Ovary (tissue), 3 donors: ENCODE results near the gene TP53BP2.

Experiments used
- POLR2A ChIP-seq: fragments of 450-650 bp; IDR thresholded peaks from one replicate; pipeline ENCODE4 v1.6.1; 2017; ENCODE audit warnings: antibody characterized with exemption, mild to moderate bottlenecking, moderate library complexity
- TF ChIP-seq, protein P1 (sequence below), 3 donors: fragments of 450-650 bp in 2 of 3; fragments of 200-600 bp in 1 of 3; IDR thresholded peaks; one replicate each; pipeline versions ENCODE4 v1.5.1 to v1.8.0; 2016 to 2022; ENCODE audit warnings: antibody characterized with exemption in 3 of 3, mild to moderate bottlenecking in 1 of 3
- donor health status: DM: no; HTN: no; CAD: no.

DNA sequence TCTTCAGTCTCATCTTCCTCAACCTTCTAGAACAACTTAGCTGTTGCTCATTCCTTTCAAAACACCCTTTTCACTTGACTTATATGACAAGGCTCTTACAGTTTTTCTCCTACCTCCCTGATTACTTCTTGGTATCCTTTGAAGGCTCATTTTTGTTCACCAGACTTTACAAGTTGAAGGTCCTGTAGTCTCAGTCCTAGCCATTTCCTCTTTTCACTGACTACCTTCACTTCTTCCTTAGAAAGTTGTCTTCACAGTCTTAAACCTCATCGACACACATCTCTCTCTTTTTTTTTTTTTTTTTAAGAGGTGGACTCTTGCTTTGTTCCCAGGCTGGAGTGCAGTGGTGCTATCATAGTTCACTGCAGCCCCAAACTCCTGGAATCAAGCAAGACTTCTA, 6.6 kb upstream of the TP53BP2 start:
- TF ChIP-seq, protein P1, sequence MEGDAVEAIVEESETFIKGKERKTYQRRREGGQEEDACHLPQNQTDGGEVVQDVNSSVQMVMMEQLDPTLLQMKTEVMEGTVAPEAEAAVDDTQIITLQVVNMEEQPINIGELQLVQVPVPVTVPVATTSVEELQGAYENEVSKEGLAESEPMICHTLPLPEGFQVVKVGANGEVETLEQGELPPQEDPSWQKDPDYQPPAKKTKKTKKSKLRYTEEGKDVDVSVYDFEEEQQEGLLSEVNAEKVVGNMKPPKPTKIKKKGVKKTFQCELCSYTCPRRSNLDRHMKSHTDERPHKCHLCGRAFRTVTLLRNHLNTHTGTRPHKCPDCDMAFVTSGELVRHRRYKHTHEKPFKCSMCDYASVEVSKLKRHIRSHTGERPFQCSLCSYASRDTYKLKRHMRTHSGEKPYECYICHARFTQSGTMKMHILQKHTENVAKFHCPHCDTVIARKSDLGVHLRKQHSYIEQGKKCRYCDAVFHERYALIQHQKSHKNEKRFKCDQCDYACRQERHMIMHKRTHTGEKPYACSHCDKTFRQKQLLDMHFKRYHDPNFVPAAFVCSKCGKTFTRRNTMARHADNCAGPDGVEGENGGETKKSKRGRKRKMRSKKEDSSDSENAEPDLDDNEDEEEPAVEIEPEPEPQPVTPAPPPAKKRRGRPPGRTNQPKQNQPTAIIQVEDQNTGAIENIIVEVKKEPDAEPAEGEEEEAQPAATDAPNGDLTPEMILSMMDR (IDR thresholded peaks at IDR 0.05), result no peak
- no peak for TF ChIP-seq POLR2A
